Glomerular visceral epithelial cell (primary cell): Measurements from ENCODE around the gene BRD7.
A peak's percentile ranks its signal among the peaks of the same experiment; 100 is the strongest.

Experiments used
- DNase-seq: peaks from one replicate; pipeline ENCODE4 v3.0.0-alpha.2; 2016; ENCODE audit errors: extremely low spot score

BRD7 gene

GRCh38 chr16:50303041-50303604, 65.7 kb downstream of the BRD7 start:
- no peak for DNase-seq

GRCh38 chr16:50302472-50303005, 66.2 kb downstream of the BRD7 start:
- DNase-seq, result no peak

GRCh38 chr16:50301626-50302471, 66.9 kb downstream of the BRD7 start:
- DNase-seq, result peak; percentile 76

GRCh38 chr16:50300942-50301625, 67.7 kb downstream of the BRD7 start:
- DNase-seq, result no peak

- no peak for DNase-seq
Measured at GRCh38 chr16:50299508-50300105, 69.2 kb downstream of the BRD7 start.

GRCh38 chr16:50298591-50299507, 69.9 kb downstream of the BRD7 start:
- no peak for DNase-seq

GRCh38 chr16:50298075-50298460, 70.7 kb downstream of the BRD7 start:
- DNase-seq, result no peak

GRCh38 chr16:50297301-50298074, 71.3 kb downstream of the BRD7 start:
- no peak for DNase-seq

GRCh38 chr16:50296807-50297206, 72.0 kb downstream of the BRD7 start:
- DNase-seq, result no peak

GRCh38 chr16:50295541-50296132, 73.2 kb downstream of the BRD7 start:
- DNase-seq, result no peak

- no peak for DNase-seq
Measured at GRCh38 chr16:50294955-50295354, 73.8 kb downstream of the BRD7 start.

- DNase-seq, result no peak
Measured at GRCh38 chr16:50293994-50294855, 74.6 kb downstream of the BRD7 start.

GRCh38 chr16:50293041-50293783, 75.6 kb downstream of the BRD7 start:
- no peak for DNase-seq

- no peak for DNase-seq
Measured at GRCh38 chr16:50292566-50292948, 76.2 kb downstream of the BRD7 start.

- no peak for DNase-seq
Measured at GRCh38 chr16:50291719-50292565, 76.8 kb downstream of the BRD7 start.

GRCh38 chr16:50290856-50291255, 77.9 kb downstream of the BRD7 start:
- no peak for DNase-seq
